Lung (tissue), 12 donors: ENCODE data around the gene PRAC2. TPM values are rescaled to one million over a fixed set of nuclear protein-coding genes. Genes with fewer than 3 reads are reported as not detected.

Experiments
- ATAC-seq: fragments of 200-7000 bp; cut with Tn5 transposase; one replicate; pipeline ENCODE4 v1.9.1; 2020; ENCODE audit warnings: moderate number of reproducible peaks; ENCODE audit not compliant: insufficient read depth, low FRiP score
- DNase-seq, 3 donors: peaks; one replicate each; pipeline ENCODE4 v3.0.0-alpha.2; 2013 to 2017
- H3K27ac ChIP-seq, 2 donors: one replicate each; pipeline ENCODE4 v1.5.1; 2013; ENCODE audit warnings: mild to moderate bottlenecking in 2 of 2, moderate library complexity in 2 of 2, control low read depth in 1 of 2, inconsistent platforms in 1 of 2, low read depth in 1 of 2, low read length in 1 of 2
- H3K27me3 ChIP-seq, 3 donors: one replicate each; pipeline ENCODE4 v1.5.1; 2013; ENCODE audit warnings: low read length in 2 of 3; ENCODE audit not compliant: control insufficient read depth in 3 of 3, insufficient read depth in 3 of 3
- H3K36me3 ChIP-seq, 4 donors: one replicate each; pipeline ENCODE4 v1.5.1; 2013; ENCODE audit warnings: low read length in 4 of 4, mild to moderate bottlenecking in 1 of 4, moderate library complexity in 1 of 4; ENCODE audit not compliant: control insufficient read depth in 4 of 4, insufficient read depth in 4 of 4
- H3K4me1 ChIP-seq, 5 donors: one replicate each; pipeline ENCODE4 v1.5.1; 2013; ENCODE audit warnings: low read length in 5 of 5, mild to moderate bottlenecking in 2 of 5, moderate library complexity in 1 of 5; ENCODE audit not compliant: control insufficient read depth in 5 of 5, insufficient read depth in 5 of 5
- H3K4me3 ChIP-seq: one replicate; pipeline ENCODE4 v1.5.1; 2013; ENCODE audit warnings: mild to moderate bottlenecking, control low read depth, moderate library complexity
- H3K9ac ChIP-seq, 2 donors: one replicate each; pipeline ENCODE4 v1.5.1; 2013; ENCODE audit warnings: low read length in 2 of 2, control low read depth in 1 of 2; ENCODE audit not compliant: insufficient read depth in 1 of 2
- H3K9me3 ChIP-seq, 4 donors: one replicate each; pipeline ENCODE4 v1.5.1; 2013; ENCODE audit warnings: low read length in 3 of 4, mild to moderate bottlenecking in 1 of 4, moderate library complexity in 1 of 4; ENCODE audit not compliant: control insufficient read depth in 4 of 4, insufficient read depth in 3 of 4
- CTCF ChIP-seq: IDR thresholded peaks from 2 replicates; pipeline ENCODE4 v1.5.1; 2012; ENCODE audit warnings: mild to moderate bottlenecking; ENCODE audit errors: control extremely low read depth, extremely low read depth
- WGBS, 2 donors: extraction: QIAGEN DNeasy Blood & Tissue Kit; methylation state at CpG; one replicate each; pipeline ENCODE4 v1.1.7; 2013; 5-methylcytosine and 5-hydroxymethylcytosine counted together
- polyA plus RNA-seq, 2 donors: library from polyadenylated mRNA; stranded (reverse); fragments of 200-250 nt; gene quantifications; one replicate each; pipeline ENCODE4 v1.2.1, GENCODE V29; 2013
- total RNA-seq, 2 donors: library from RNA; depleted of rRNA in 1 of 2; stranded (reverse); fragments of >200 nt in 1 of 2; gene quantifications; one replicate each; pipeline ENCODE4 v1.2.1, GENCODE V29; 2014 to 2021
- donor health status: control.
- donor health status: control.
- donor health status: Bipolar disorder and iron deficiency.
- donor health status: healthy.
- donor health status: DM: yes; HTN: yes; CAD: no.

PRAC2 gene
- total and polyA plus RNA-seq, 4 donors = not detected

DNA sequence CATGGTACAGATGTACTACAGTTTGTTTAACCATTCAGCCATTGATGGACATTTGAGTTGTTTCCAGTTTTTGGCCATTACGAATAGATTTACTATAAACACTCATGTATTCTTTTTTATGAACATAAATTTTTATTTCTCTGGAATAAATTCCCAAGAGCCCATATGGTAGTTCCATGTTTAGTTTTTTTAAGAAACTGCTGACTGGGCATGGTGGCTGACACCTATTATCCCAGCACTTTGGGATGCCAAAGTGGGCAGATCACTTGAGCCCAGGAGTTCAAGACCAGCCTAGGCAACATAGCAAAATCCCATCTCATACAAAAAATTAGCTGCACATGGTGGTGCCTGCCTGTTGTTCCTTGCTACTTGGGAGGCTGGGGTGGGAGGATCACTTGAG, 30.9 kb upstream of the PRAC2 start:
- Histone ChIP-seq H3K9me3 (peaks cover 0 to 10% (median 2%) of the 10 kb centered on the region in 4 donors), H3K9ac (no peak overlapping the region), H3K27ac (no peak overlapping the region), H3K4me3 (no peak overlapping the region), H3K4me1 (no peaks in the 10 kb centered on the region), H3K36me3 (no peaks in the 10 kb centered on the region), H3K27me3 (peaks cover 0 to 38% (median 13%) of the 10 kb centered on the region in 3 donors)
- no peak for ATAC-seq
- DNase-seq = no peak
- 84 to 88% methylated on average over 1 of the region's 1 CpG for WGBS, 2 donors
- no peak for TF ChIP-seq CTCF

DNA sequence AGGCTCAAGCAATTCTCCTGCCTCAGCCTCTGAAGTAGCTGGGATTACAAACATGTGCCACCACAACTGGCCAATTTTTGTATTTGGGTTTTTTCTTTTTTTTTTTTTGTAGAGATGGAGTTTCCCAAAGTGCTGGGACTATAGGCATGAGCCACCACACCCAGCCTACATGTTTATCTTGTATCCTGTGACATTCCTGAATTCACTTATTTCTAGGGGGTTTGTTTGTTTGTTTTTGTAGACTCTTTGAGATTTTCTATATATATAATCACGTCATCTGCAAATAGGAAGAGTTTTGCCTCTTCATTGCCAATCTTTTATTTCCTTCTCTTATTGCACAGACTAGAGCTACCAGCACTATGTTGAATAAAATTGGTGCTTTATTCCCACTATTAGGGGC, 29.8 kb upstream of the PRAC2 start:
- Histone ChIP-seq H3K4me1 (no peaks in the 10 kb centered on the region), H3K27me3 (peaks cover 0 to 35% (median 11%) of the 10 kb centered on the region in 3 donors), H3K4me3 (no peak overlapping the region), H3K27ac (no peak overlapping the region), H3K9ac (no peak overlapping the region), H3K36me3 (no peaks in the 10 kb centered on the region), H3K9me3 (peaks cover 0 to 10% (median under 1%) of the 10 kb centered on the region in 4 donors)
- TF ChIP-seq CTCF = no peak
- 19 to 41% methylated on average over 1 of the region's 1 CpG for WGBS, 2 donors
- ATAC-seq (no peak), DNase-seq (no peak)

DNA sequence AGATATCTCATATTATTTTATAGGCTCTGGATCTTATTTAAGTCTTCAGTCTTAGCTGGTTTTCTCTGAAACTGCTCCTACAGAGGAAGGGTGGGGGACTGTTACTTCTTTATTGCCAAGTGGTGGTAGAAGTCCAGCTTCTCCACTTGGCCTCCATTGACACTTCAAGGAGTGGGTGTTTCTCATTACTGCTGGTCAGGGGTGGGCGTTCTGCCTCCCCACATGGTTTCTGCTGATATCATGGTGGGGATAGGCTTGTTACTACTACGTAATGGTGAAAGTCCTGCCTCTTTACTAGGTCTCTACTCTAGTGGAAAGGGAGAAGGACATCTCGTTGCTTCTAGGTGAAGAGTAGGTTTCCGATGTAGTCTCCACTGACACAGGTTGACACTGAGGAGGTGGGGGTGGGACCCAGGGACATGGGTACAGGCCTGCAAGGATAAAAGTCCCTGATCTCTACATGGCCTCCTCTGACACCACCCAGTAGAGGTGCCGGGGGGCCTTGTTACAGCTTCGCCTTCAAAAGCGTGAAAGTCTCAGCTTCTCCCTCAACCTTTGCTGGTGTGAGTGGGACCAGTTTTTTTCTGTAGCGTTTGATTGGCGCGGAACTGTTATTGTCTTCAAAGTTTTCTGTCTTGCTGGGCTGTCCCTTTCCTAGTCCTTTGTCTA, 21.0 kb upstream of the PRAC2 start:
- WGBS, 2 donors = 89 to 96% methylated on average over 10 of the region's 10 CpGs
- no peaks in the 10 kb centered on the region for H3K36me3 ChIP-seq
- no peak overlapping the region for H3K4me3 ChIP-seq
- TF ChIP-seq CTCF = no peak
- no peak for DNase-seq
- no peak overlapping the region for H3K9ac ChIP-seq
- no peaks in the 10 kb centered on the region for H3K4me1 ChIP-seq
- no peak for ATAC-seq
- H3K27ac ChIP-seq = no peak overlapping the region
- H3K27me3 ChIP-seq = peaks cover 0 to 61% (median 27%) of the 10 kb centered on the region in 3 donors
- no peaks in the 10 kb centered on the region for H3K9me3 ChIP-seq
